Gastroesophageal sphincter (tissue), 4 donors: ENCODE data around the gene PRICKLE1. TPM values are rescaled to one million over a fixed set of nuclear protein-coding genes. Genes with fewer than 3 reads are reported as not detected.

ENCODE experiments used
- ATAC-seq: fragments of 150-250 bp; one replicate; pipeline ENCODE4 v1.9.1; 2016; ENCODE audit warnings: mild to moderate bottlenecking, moderate library complexity
- H3K27ac ChIP-seq, 4 donors: fragments of 200-600 bp; sonication (generic) in 3 of 4; 1 replicate in 3 of 4; 2 replicates in 1 of 4; pipeline ENCODE4 v1.5.1; 2016 to 2019
- H3K27me3 ChIP-seq: fragments of 200-600 bp; sonication (generic); one replicate; pipeline ENCODE4 v1.5.1; 2019
- H3K36me3 ChIP-seq, 2 donors: fragments of 200-600 bp; sonication (generic); one replicate each; pipeline ENCODE4 v1.5.1; 2019; ENCODE audit warnings: control low read depth in 1 of 2
- H3K4me1 ChIP-seq, 3 donors: fragments of 200-600 bp; sonication (generic); 1 replicate in 2 of 3; 2 replicates in 1 of 3; pipeline ENCODE4 v1.5.1; 2016 to 2019; ENCODE audit warnings: control low read depth in 2 of 3
- H3K4me3 ChIP-seq, 2 donors: fragments of 200-600 bp; sonication (generic); one replicate each; pipeline ENCODE4 v1.5.1; 2019; ENCODE audit warnings: mild to moderate bottlenecking in 1 of 2, moderate library complexity in 1 of 2
- H3K9me3 ChIP-seq, 3 donors: fragments of 200-600 bp; sonication (generic); one replicate each; pipeline ENCODE4 v1.5.1; 2017 to 2019; ENCODE audit warnings: control low read depth in 2 of 3
- CTCF ChIP-seq, 4 experiments: fragments of 200-600 bp in 2 of 4; fragments of 450-650 bp in 2 of 4; sonication (generic) in 1 of 4; IDR thresholded peaks; one replicate each; pipeline ENCODE4 v1.5.1; 2017 to 2019; ENCODE audit warnings: antibody characterized with exemption in 4 of 4, mild to moderate bottlenecking in 2 of 4, moderate library complexity in 2 of 4
- EP300 ChIP-seq: sonication (generic); formaldehyde crosslinking; IDR thresholded peaks from one replicate; pipeline ENCODE4 v1.6.1; 2017; ENCODE audit warnings: antibody characterized with exemption, mild to moderate bottlenecking
- POLR2A ChIP-seq, 2 donors: fragments of 450-650 bp; IDR thresholded peaks; one replicate each; pipeline ENCODE4 v1.6.1; 2017; ENCODE audit warnings: antibody characterized with exemption in 2 of 2, mild to moderate bottlenecking in 2 of 2, moderate library complexity in 1 of 2
- POLR2AphosphoS5 ChIP-seq: sonication (generic); formaldehyde crosslinking; IDR thresholded peaks from one replicate; pipeline ENCODE4 v1.6.1; 2017; ENCODE audit warnings: antibody characterized with exemption
- WGBS, 2 donors: methylation state at CpG; one replicate each; pipeline ENCODE4 v1.1.5; 2018; ENCODE audit warnings: low coverage in 1 of 2; 5-methylcytosine and 5-hydroxymethylcytosine counted together
- total RNA-seq, 4 donors: library from RNA; depleted of rRNA; stranded (reverse); fragments of >200 nt; gene quantifications; one replicate each; pipeline ENCODE4 v1.1.0, GENCODE V29; 2016

Gene PRICKLE1
- total RNA-seq, 4 donors from 2014 or later: 8.3 to 30.0 (median 23.3) TPM

GRCh38 chr12:42463671-42464070 lies 125.9 kb downstream of the PRICKLE1 start:
- Histone ChIP-seq H3K4me3 (no peak overlapping the region), H3K4me1 (peaks cover 0 to 6% (median 0%) of the 10 kb centered on the region in 3 donors), H3K27me3 (no peaks in the 10 kb centered on the region), H3K36me3 (peaks cover 0 to 82% of the 10 kb centered on the region in 2 donors), H3K27ac (no peak overlapping the region), H3K9me3 (no peaks in the 10 kb centered on the region)
- WGBS, 2 donors: 98% methylated on average over 4 of the region's 4 CpGs
- ATAC-seq: no peak
- TF ChIP-seq CTCF (IDR thresholded peaks at IDR 0.05) (no peak), POLR2A (IDR thresholded peaks at IDR 0.05) (no peak), EP300 (no peak), POLR2AphosphoS5 (no peak)

- H3K9me3 ChIP-seq: no peaks in the 10 kb centered on the region
- peaks cover 0 to 91% of the 10 kb centered on the region in 2 donors for H3K36me3 ChIP-seq
- 46 to 94% methylated on average over 3 of the region's 3 CpGs for WGBS, 2 donors
- no peaks in the 10 kb centered on the region for H3K4me1 ChIP-seq
- H3K27ac ChIP-seq: no peak overlapping the region
- TF ChIP-seq CTCF (IDR thresholded peaks at IDR 0.05): no peak
- no peak for TF ChIP-seq POLR2AphosphoS5
- TF ChIP-seq POLR2A (IDR thresholded peaks at IDR 0.05): no peak
- TF ChIP-seq EP300: no peak
- no peaks in the 10 kb centered on the region for H3K27me3 ChIP-seq
- no peak overlapping the region for H3K4me3 ChIP-seq
- no peak for ATAC-seq
Observed at GRCh38 chr12:42462486-42462885, 127.1 kb downstream of the PRICKLE1 start.

- no peak overlapping the region for H3K27ac ChIP-seq
- 83 to 85% methylated on average over 9 of the region's 12 CpGs for WGBS, 2 donors
- TF ChIP-seq EP300 (no peak), POLR2A (IDR thresholded peaks at IDR 0.05) (no peak), POLR2AphosphoS5 (no peak), CTCF (IDR thresholded peaks at IDR 0.05) (no peak)
- H3K36me3 ChIP-seq: peaks cover 0 to 66% of the 10 kb centered on the region in 2 donors
- H3K4me1 ChIP-seq: no peaks in the 10 kb centered on the region
- H3K27me3 ChIP-seq: no peaks in the 10 kb centered on the region
- no peaks in the 10 kb centered on the region for H3K9me3 ChIP-seq
- ATAC-seq: no peak
- H3K4me3 ChIP-seq: no peak overlapping the region
Observed at GRCh38 chr12:42459336-42459847, 130.2 kb downstream of the PRICKLE1 start.

- Histone ChIP-seq H3K4me1 (no peaks in the 10 kb centered on the region), H3K27me3 (no peaks in the 10 kb centered on the region), H3K27ac (no peak overlapping the region), H3K4me3 (no peak overlapping the region), H3K9me3 (no peaks in the 10 kb centered on the region), H3K36me3 (peaks cover 0 to 57% of the 10 kb centered on the region in 2 donors)
- WGBS, 2 donors: 81 to 82% methylated on average over 2 of the region's 2 CpGs
- no peak for ATAC-seq
- TF ChIP-seq POLR2AphosphoS5: no peak
- TF ChIP-seq CTCF (IDR thresholded peaks at IDR 0.05): no peak
- TF ChIP-seq POLR2A (IDR thresholded peaks at IDR 0.05): no peak
- no peak for TF ChIP-seq EP300
Observed at GRCh38 chr12:42458575-42458974, 131.0 kb downstream of the PRICKLE1 start.

- H3K4me1 ChIP-seq: no peaks in the 10 kb centered on the region
- ATAC-seq: no peak
- H3K36me3 ChIP-seq: peaks cover 0 to 27% of the 10 kb centered on the region in 2 donors
- no peaks in the 10 kb centered on the region for H3K9me3 ChIP-seq
- 57 to 78% methylated on average over 1 to 2 of the region's 2 CpGs for WGBS, 2 donors
- no peaks in the 10 kb centered on the region for H3K27me3 ChIP-seq
- no peak overlapping the region for H3K4me3 ChIP-seq
- TF ChIP-seq POLR2AphosphoS5: no peak
- TF ChIP-seq POLR2A (IDR thresholded peaks at IDR 0.05): no peak
- no peak for TF ChIP-seq CTCF (IDR thresholded peaks at IDR 0.05)
- TF ChIP-seq EP300: no peak
- no peak overlapping the region for H3K27ac ChIP-seq
Observed at GRCh38 chr12:42450248-42450647, 139.3 kb downstream of the PRICKLE1 start.
